Sigmoid colon (tissue), 4 donors: Measurements from ENCODE around the gene PPDPF.

Experiments
- EP300 ChIP-seq, 4 donors: sonication (generic); formaldehyde crosslinking; IDR thresholded peaks; one replicate each; pipeline ENCODE4 v1.6.1; 2017; ENCODE audit warnings: antibody characterized with exemption in 4 of 4
- POLR2AphosphoS5 ChIP-seq, 4 donors: sonication (generic); formaldehyde crosslinking; IDR thresholded peaks; one replicate each; pipeline ENCODE4 v1.6.1; 2017; ENCODE audit warnings: antibody characterized with exemption in 4 of 4
- TF ChIP-seq, protein P1 (sequence below), 4 experiments: fragments of 450-650 bp in 3 of 4; fragments of 200-600 bp in 1 of 4; IDR thresholded peaks; one replicate each; pipeline ENCODE4 v1.5.1; 2016 to 2019; ENCODE audit warnings: antibody characterized with exemption in 4 of 4, mild to moderate bottlenecking in 3 of 4, moderate library complexity in 2 of 4

DNA sequence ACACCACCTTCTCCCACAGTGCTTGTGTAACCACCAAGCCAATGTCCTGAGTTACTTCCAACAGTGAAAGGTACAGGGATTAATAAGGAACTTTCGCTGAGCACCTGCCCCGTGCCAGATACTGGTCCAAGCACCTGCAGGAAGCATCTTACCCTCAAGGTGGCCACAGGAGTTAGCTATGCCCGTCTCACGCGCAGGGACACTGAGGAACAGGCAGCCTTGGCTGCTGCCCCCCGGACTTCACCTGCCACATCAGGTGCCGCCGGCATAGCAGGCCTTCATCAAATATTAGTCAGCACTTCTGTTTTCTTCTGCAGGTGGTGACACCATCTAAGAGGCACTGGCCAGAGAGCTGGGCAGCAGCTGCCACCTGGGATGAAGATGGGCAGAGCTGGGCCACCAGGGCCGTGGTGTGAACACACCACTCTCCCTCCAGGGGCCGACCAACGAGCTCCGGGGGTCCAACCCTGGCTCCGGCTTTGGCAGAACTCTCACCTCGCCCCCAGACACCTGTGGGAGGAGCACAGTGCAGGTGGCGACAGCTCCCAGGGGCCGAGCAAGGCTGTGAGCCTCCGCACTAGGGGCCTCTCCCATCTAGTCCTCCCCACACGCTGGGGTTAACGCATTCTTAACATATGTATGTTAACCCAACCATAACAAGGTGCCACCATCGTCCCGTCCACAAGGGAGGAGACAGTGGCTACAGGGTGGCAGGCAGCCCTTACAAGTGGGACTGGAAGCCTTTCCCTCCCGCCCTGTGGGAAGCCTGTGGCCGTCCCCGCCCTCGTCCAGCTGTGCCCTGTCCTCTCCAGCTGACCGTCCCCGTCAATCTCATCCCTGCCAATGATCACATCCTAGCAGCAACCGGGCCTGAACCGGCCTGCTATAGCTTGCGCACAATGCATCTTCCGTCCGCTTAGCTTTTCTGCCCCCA lies 2.9 kb upstream of the PPDPF start:
- TF ChIP-seq, protein P1, sequence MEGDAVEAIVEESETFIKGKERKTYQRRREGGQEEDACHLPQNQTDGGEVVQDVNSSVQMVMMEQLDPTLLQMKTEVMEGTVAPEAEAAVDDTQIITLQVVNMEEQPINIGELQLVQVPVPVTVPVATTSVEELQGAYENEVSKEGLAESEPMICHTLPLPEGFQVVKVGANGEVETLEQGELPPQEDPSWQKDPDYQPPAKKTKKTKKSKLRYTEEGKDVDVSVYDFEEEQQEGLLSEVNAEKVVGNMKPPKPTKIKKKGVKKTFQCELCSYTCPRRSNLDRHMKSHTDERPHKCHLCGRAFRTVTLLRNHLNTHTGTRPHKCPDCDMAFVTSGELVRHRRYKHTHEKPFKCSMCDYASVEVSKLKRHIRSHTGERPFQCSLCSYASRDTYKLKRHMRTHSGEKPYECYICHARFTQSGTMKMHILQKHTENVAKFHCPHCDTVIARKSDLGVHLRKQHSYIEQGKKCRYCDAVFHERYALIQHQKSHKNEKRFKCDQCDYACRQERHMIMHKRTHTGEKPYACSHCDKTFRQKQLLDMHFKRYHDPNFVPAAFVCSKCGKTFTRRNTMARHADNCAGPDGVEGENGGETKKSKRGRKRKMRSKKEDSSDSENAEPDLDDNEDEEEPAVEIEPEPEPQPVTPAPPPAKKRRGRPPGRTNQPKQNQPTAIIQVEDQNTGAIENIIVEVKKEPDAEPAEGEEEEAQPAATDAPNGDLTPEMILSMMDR (IDR thresholded peaks at IDR 0.05): no peak
- TF ChIP-seq EP300 (IDR thresholded peaks at IDR 0.05) (no peak), POLR2AphosphoS5 (IDR thresholded peaks at IDR 0.05) (no peak)
